ENCODE data around the gene CFAP299. TPM values are rescaled to one million over a fixed set of nuclear protein-coding genes. Genes with fewer than 3 reads are reported as not detected.

The CFAP299 gene
- total RNA-seq, 1 donor: 12.7 TPM

- TF ChIP-seq, protein P1, sequence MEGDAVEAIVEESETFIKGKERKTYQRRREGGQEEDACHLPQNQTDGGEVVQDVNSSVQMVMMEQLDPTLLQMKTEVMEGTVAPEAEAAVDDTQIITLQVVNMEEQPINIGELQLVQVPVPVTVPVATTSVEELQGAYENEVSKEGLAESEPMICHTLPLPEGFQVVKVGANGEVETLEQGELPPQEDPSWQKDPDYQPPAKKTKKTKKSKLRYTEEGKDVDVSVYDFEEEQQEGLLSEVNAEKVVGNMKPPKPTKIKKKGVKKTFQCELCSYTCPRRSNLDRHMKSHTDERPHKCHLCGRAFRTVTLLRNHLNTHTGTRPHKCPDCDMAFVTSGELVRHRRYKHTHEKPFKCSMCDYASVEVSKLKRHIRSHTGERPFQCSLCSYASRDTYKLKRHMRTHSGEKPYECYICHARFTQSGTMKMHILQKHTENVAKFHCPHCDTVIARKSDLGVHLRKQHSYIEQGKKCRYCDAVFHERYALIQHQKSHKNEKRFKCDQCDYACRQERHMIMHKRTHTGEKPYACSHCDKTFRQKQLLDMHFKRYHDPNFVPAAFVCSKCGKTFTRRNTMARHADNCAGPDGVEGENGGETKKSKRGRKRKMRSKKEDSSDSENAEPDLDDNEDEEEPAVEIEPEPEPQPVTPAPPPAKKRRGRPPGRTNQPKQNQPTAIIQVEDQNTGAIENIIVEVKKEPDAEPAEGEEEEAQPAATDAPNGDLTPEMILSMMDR (IDR thresholded peaks at IDR 0.05; ENCODE audit: insufficient read depth, low read length): no peak
Observed at GRCh38 chr4:80452055-80452454, 116.5 kb downstream of the CFAP299 start.

GRCh38 chr4:80452768-80453167 lies 117.2 kb downstream of the CFAP299 start:
- no peak overlapping the region for H3K4me3 ChIP-seq (ENCODE audit: low read depth, low read length)
- no peak for DNase-seq (ENCODE audit: low read depth)
- TF ChIP-seq, protein P1 (IDR thresholded peaks at IDR 0.05; ENCODE audit: insufficient read depth, low read length): no peak

More at GRCh38 chr4:80452055-80452454, 116.5 kb downstream of the CFAP299 start:
- no peak for DNase-seq (ENCODE audit: low read depth)
- no peak overlapping the region for H3K4me3 ChIP-seq (ENCODE audit: low read depth, low read length)

DNA sequence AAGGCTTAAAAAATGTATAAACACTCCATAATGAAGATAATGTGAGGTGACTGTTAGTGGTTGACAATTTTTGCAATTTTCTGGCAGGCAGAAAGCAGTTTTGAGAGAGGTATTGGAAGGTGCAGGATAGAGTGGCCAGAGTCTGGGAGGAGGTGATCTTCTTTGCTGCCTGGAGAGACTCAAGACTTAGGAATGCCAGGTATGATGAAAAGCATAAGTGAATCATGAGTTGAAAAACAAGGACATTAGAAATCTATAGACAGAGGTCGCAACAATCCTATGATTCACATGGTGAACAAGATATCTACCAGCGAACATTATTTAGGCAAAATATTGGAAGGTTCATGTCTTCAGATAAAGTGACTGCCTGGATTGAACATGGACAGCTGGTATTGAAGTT lies 118.5 kb downstream of the CFAP299 start:
- TF ChIP-seq, protein P1 (IDR thresholded peaks at IDR 0.05; ENCODE audit: insufficient read depth, low read length): no peak
- peak; percentile 22 for DNase-seq (ENCODE audit: low read depth)
- H3K4me3 ChIP-seq (ENCODE audit: low read depth, low read length): no peak overlapping the region

DNA sequence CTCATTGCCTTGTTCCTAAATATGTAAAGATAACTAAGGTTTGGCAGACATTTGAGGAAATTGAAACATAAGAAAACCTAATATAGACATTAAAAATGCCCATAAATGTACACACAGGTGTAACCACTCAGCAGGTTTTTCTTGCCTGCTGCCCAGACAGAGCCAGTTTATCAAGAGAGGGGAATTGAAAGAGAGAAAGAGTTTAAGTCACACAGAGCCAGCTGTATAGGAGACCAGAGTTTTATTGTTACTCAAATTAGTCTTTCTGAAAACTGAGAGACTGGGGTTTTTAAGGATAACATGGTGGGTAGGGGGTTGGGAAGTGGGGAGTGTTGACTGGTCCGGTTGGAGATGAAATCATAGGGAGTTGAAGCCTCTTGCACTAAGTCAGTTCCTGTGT lies 119.0 kb downstream of the CFAP299 start:
- H3K4me3 ChIP-seq (ENCODE audit: low read depth, low read length): no peak overlapping the region
- TF ChIP-seq, protein P1 (IDR thresholded peaks at IDR 0.05; ENCODE audit: insufficient read depth, low read length): no peak
- no peak for DNase-seq (ENCODE audit: low read depth)

- no peak overlapping the region for H3K4me3 ChIP-seq (ENCODE audit: low read depth, low read length)
- TF ChIP-seq, protein P1 (IDR thresholded peaks at IDR 0.05; ENCODE audit: insufficient read depth, low read length): no peak
- DNase-seq (ENCODE audit: low read depth): no peak
Observed at GRCh38 chr4:80459918-80460473, 124.5 kb downstream of the CFAP299 start.

GRCh38 chr4:80461412-80461811 lies 125.9 kb downstream of the CFAP299 start:
- no peak for DNase-seq (ENCODE audit: low read depth)
- H3K4me3 ChIP-seq (ENCODE audit: low read depth, low read length): no peak overlapping the region
- TF ChIP-seq, protein P1 (IDR thresholded peaks at IDR 0.05; ENCODE audit: insufficient read depth, low read length): no peak

DNA sequence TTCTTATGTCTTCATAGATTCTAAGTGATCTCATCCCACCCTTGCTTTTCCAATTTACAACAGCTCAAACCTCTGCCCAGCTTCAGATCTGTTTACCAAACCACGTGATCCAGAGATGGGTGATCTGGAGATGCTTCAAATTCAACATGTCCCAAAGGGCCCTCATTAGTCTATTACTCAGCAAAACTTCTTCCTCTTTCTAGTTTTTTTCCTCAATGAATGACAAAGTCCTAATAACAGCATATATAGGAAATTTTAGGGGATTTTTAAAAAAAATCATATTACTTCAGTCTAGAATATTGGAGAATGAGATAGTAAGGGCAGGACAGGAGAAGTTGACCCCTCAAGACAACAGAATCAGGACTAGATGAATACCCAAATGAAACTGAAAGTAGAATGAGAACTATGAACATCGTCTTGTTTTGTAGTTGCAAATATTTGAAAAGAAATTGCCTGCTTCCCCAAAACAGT lies 127.1 kb downstream of the CFAP299 start:
- peak overlapping the region; percentile 19 for H3K4me3 ChIP-seq (ENCODE audit: low read depth, low read length)
- TF ChIP-seq, protein P1 (IDR thresholded peaks at IDR 0.05; ENCODE audit: insufficient read depth, low read length): no peak
- peak; percentile 42 for DNase-seq (ENCODE audit: low read depth)
